Smooth muscle cell of the brain vasculature (primary cell): Measurements from ENCODE around the gene PLCB2.
A peak's percentile ranks its signal among the peaks of the same experiment; 100 is the strongest.

Source experiments
- DNase-seq: peaks from one replicate; pipeline ENCODE4 v3.0.0-alpha.2; 2012; ENCODE audit warnings: low read depth, low spot score

PLCB2 gene

GRCh38 chr15:40327457-40327856 is 19.7 kb upstream of the PLCB2 start:
- DNase-seq, result no peak

- no peak for DNase-seq
These were observed 18.0 kb upstream of the PLCB2 start for GRCh38 chr15:40325700-40326099.

- DNase-seq, result no peak
These were observed 17.5 kb upstream of the PLCB2 start for GRCh38 chr15:40325188-40325587.

DNA sequence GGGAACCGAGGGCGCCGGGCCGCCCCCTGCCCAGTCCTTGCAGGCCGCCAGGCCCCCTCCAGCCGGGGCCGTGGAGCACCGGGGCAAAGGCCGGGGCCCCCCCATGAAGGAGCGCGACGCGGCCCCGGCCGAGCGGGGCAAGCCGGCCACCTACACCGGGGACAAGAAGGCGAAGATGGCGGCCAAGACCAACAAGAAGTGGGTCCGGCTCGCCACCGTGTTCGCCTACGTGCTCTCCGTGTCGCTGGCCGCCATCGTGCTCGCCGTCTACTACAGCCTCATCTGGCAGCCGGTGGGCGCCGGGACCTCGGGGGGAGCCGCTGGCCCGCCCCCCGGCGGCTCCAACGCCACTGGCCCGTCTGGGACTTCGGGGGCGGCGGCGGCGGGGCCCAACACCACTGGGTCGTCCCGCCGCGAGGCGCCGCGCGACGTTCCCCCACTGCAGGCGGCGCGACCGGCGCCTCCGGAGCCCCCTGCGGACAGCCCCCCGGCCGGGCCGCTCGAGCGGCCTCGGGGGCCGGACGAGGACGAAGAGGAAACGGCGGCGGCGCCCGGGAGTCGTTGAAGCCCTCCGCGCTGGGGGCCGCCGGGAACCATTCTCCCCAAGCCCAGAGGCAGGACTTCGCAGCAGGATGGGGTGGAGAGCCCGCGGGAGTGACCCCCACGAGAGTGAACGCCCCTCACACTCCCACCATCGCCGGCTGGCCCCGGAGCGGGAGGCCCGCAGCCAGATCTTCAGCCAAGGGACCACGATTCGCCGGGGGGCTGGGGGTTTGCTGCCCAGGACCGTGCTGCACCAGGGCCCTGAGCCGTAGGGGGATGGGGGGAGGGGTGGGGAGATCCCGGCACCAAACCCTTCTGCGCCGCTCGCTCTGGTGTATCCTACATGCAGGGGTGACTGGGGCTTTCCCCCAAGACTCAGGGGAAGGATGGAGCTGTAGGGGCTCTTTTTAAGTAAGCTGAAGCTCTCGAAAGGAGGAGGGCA is 16.5 kb upstream of the PLCB2 start:
- DNase-seq, result no peak

DNA sequence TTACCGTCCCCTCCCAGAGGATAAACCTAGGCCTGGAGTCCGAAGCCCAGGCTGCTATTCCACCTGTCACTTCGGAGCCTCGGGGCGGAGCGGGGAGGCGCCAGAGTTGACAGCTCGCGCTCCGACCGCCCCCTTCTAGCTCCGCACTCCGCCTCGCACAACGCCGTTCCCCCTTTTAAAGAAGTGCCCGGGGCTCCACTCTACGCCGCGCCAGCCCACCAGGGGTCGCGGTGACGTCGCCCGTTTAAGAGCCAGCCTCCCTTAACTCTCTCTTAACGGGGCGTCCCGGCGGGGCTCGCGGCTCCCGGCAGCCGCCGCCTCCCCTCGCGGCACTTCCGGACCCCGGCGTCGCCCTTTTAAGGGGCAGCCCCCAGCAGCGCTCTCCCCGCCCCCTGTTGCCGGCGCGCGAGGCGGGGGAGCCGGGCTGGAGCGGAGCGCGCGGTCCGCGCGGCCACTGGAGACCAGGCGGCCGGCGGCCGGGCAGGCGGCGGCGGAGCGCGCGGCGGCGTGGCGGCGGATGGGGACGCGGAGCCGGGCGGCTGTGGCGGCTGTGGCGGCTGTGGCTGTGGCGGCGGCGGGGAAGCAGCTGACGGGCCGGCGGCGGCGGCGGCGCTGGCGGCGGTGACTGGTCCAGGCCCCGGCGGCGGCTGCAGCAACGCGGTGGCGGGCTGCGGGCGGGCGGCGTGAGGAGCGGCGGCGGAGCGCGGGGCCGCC is 15.7 kb upstream of the PLCB2 start, which contains the start of gene INAFM2:
INAFM2 (plus strand) TSS at position 454 of the 714 bp plus-strand sequence. CDS start 364 bp downstream, outside the sequence.
- DNase-seq, result peak; percentile 91

DNA sequence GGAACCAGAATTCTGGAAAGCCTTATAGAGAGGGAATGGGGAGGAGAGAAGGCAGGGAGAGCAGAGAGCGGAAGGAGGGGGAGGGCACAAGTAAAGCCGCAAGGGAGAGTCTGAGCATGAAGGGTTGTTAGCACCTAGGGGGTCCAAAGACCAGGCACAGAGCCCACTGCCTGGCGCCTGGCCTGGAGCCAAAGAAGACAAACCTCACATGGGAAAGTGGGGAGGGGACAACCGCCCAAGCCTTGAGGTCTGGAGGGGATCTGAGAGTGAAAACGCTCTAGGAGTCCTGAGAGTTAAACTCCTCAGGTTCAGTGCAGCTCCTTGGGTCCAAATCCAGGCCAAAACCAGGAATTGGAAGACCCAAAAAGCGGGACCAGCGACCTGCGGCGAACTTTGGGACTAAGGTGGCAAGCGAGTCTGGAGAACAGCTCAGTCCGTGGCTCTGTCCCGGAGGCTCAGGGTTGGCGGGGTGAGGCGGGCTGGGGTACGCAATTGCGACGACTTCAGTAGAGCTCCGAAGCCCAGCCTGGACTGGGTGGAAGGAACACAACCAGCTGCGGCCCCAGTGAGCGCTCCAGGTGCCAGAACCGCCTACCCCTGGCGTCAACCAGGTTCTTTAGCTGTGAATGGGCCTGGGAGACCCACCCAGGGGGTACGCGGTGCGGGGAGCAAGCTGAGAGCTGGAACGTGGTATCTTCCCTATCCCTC is 14.9 kb upstream of the PLCB2 start:
- DNase-seq, result no peak

DNA sequence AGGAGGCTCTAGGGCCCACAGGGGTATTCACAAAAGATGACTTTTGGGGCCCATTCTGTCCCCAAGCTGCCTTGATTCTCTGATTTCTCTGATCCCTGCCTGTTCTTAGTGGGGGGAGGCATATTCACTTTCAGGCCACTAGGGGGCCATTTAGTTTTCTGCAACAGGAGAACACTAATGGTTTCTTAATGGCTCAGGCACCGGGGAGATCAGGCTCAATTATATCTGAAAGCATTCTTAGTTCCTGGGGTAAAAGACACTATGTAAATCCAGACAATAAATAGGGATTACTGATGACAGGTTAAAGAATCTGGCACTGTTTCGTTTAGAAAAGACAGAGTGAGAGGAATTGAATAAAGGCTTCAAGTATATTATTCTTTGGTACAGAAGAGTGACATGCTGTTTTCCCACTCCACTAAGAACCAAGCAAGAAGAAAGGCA is 13.2 kb upstream of the PLCB2 start:
- no peak for DNase-seq

- no peak for DNase-seq
These were observed 12.7 kb upstream of the PLCB2 start for GRCh38 chr15:40320409-40320808.

DNA sequence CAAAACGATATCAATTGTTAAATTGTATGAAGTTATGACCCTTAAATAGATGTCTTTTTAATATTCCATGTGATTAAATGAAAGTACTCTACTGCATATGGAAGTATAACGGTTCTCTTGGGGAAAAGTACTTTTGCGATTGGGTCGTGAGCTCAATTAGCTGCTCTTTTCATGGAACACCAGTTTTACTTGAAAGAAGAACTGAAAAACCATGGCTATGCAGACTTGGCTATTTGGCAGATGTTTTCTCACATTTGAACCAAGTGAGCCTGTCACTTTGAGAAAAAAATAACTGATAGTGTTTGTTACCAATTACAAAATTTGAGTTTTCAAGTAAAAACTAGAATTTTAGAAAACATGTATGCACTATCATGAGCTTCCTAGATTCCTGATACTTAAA is 9.8 kb upstream of the PLCB2 start:
- DNase-seq, result no peak

DNA sequence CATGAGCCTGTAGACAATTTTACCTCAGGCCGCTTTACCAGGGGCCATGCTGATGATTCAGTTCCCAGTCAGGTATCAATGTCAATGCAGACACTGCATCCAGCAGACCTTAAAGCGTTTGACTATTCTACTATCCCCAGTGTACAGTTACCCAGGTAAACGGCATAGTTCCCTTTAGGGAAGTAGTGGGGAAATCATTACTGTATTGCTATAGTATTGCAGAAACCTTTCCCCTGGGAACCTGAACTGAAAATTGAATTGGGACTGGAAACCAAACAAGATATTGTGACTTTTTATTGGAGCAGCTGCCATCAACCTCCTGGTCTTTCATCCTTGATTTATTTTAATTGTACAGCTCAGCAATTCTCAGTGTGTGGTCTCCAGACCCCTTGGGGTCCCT is 9.2 kb upstream of the PLCB2 start:
- DNase-seq, result no peak

DNA sequence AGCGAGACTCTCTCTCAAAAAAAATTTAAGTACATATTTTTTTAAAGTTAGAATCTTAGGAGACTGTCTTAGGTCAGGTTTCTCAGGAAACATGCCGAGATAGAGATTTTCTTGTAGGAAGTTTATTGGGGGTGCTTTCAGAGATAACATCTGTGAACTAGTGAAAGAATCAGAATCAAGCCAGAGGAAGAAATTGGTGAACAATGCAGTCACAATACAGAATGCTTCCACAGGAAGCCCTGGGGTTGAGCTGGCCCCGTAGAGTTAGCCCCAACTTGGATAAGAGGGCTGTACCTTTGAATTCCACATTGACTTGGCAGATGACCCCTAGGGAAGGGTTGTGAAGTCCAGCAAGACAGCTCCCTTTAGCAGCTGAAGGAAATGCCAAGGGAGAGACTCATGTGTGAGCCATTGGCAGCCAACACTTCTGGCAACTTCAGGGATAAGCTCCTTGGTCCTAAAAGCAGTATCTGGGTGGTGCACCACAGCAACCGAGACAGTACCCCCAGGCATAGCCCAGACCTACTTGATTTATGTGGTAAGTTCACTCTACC is 7.1 kb upstream of the PLCB2 start:
- no peak for DNase-seq

GRCh38 chr15:40313531-40314398 is 6.0 kb upstream of the PLCB2 start:
- no peak for DNase-seq

DNA sequence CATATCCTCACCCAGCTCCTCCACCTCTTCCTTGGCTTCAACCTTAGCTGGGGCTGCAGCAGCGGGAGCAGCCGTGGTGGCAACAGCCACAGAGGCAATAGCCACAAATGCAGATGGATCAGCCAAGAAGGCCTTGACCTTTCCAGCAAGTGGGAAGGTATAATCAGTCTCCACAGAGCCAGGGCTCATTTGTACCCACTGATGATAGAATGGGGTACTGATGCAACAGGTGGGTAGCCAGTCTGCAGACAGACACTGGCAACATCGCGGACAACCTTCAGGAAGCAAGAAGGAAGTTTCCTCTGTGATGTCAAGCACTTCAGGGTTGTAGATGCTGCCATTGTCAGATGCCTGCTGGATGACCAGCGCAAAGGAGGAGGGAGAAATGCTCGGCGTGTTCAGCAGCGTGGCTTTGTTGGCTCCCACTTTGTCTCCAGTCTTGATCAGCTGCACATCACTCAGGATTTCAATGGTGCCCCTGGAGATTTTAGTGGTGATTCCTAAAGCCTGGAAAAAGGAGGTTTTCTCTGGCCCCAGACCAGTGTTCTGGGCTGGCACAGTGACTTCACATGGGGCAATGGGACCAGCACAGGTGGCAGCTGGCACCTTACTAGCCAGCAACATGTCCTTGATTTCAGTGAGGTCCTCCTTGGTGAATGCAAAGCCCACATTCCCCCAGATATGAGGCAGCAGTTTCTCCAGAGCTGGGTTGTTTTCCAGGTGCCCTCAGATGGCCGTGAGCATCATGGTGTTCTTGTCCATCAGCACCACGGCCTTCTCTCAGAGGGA is 4.8 kb upstream of the PLCB2 start:
- no peak for DNase-seq

GRCh38 chr15:40310993-40311392 is 3.3 kb upstream of the PLCB2 start:
- no peak for DNase-seq

- DNase-seq, result no peak
These were observed 2.5 kb upstream of the PLCB2 start for GRCh38 chr15:40310001-40310959.

DNA sequence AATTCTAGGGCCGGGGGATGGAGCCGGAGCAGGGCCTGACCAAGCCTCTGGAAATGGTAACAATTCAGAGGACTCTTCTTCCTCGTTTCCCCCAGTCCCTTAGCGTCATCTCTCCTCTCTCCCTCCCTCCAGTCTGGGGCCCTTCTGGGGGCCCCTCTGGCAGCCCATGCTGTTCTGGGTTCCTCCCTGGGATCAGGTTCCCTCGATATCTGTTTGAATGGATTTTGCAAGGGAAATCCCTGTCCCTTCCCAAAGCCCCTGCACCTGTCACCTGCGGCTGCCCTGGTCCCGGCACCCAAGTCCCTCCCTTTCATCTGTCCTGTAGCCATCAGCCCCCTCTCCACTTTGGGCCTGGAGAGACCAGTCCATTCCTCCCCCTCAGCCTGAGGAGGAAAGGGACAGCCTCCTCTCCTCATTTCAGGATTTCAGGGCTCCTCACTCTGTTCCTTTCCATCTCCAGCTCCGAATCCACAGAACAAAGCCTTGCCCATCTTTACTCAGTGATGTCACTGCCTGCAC is 1.7 kb upstream of the PLCB2 start:
- DNase-seq, result no peak

DNA sequence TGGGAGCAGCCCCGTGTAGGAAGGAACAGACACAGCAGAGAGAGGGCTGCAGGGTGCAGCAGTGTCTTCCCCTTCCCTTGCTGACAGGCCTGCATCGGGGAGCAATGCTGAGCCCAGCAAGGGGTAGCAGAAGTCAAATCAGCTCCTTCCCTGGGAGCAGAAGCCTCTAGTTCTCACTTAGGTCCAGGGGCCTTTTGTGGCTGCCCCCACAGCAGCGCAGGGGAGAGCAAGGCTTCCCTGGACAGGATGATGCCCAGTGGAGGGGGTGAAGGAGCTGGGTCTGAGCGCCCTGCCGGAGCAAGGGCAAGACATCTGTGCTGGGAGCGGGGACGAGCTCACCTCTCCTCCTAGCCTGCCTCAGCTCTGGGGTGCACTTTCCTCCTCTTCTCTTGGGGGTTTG is 827 bp downstream of the PLCB2 start:
- no peak for DNase-seq

- DNase-seq, result no peak
These were observed 1.4 kb downstream of the PLCB2 start for GRCh38 chr15:40306371-40306770.
